ENCODE results near the gene TASL.

DNA sequence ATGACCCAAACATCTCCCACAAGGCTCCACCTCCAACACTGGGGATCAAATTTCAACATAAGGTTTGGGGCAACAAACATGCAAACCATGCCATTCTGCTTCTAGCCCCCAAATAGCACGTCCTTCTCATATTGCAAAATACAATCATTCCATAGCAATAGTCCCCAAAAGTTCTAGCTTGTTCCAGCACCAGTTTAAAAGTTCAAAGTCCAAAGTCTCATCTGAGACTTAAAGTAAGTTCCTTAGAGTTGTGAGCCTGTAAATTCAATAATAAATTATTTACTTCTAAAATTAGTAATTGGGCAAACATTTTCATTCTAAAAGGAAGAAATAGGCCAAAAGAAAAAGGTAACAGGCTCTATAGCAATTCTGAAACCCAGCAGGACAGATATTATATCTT, 8.9 kb upstream of the TASL start:
- TF ChIP-seq SUZ12 (IDR thresholded peaks at IDR 0.05; ENCODE audit: extremely low read depth, insufficient read depth, insufficient read length) (no peak), YY1 (IDR thresholded peaks at IDR 0.05; ENCODE audit: insufficient read depth, insufficient read length) (no peak), ZNF274 (IDR thresholded peaks at IDR 0.05; ENCODE audit: low read depth, low read length) (no peak)

Measured in NT2/D1 (cell line).